AG10803 (cell line): ENCODE data around the gene GPM6B.

ENCODE experiments used
- DNase-seq: peaks from one replicate; pipeline ENCODE4 v3.0.0; 2010; ENCODE audit warnings: low read depth
- H3K4me3 ChIP-seq: 2 replicates; pipeline ENCODE4 v1.5.1; 2011; ENCODE audit warnings: mild to moderate bottlenecking, low read length, control low read depth
- TF ChIP-seq, protein P1 (sequence below): conservative IDR thresholded peaks from 2 replicates; pipeline ENCODE4 v1.5.1; 2011; ENCODE audit warnings: mild to moderate bottlenecking, low read length, control low read depth, inconsistent platforms

The GPM6B gene

GRCh38 chrX:13798184-13798583 is 18.7 kb downstream of the GPM6B start:
- no peak for DNase-seq
- TF ChIP-seq, protein P1, sequence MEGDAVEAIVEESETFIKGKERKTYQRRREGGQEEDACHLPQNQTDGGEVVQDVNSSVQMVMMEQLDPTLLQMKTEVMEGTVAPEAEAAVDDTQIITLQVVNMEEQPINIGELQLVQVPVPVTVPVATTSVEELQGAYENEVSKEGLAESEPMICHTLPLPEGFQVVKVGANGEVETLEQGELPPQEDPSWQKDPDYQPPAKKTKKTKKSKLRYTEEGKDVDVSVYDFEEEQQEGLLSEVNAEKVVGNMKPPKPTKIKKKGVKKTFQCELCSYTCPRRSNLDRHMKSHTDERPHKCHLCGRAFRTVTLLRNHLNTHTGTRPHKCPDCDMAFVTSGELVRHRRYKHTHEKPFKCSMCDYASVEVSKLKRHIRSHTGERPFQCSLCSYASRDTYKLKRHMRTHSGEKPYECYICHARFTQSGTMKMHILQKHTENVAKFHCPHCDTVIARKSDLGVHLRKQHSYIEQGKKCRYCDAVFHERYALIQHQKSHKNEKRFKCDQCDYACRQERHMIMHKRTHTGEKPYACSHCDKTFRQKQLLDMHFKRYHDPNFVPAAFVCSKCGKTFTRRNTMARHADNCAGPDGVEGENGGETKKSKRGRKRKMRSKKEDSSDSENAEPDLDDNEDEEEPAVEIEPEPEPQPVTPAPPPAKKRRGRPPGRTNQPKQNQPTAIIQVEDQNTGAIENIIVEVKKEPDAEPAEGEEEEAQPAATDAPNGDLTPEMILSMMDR = no peak
- no peak overlapping the region for H3K4me3 ChIP-seq

GRCh38 chrX:13797512-13797911 is 19.4 kb downstream of the GPM6B start:
- no peak for DNase-seq

DNA sequence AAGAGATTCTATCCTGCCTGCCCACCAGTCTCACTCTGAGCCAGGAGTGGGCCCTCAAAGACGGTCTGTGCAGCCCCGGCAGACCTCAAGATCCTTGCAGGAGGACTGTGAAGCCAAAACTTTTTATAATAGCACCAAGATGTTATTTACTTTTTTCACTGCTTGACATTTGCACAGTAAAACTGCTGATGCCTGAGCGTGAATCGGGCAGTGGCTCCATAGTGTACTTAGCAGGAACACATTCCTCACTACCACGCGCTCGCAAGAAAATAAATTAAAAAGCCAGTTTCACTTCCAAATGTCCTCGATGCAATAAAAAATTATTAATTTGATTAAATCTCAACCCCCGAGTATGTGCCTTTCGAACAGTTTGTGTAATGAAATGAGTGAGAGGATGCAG is 22.5 kb downstream of the GPM6B start:
- H3K4me3 ChIP-seq = no peak overlapping the region
- TF ChIP-seq, protein P1 = no peak
- no peak for DNase-seq

More at GRCh38 chrX:13797512-13797911, 19.4 kb downstream of the GPM6B start:
- no peak overlapping the region for H3K4me3 ChIP-seq
- TF ChIP-seq, protein P1 = no peak

- TF ChIP-seq, protein P1 = no peak
These were observed 23.0 kb downstream of the GPM6B start for GRCh38 chrX:13793897-13794296.

DNA sequence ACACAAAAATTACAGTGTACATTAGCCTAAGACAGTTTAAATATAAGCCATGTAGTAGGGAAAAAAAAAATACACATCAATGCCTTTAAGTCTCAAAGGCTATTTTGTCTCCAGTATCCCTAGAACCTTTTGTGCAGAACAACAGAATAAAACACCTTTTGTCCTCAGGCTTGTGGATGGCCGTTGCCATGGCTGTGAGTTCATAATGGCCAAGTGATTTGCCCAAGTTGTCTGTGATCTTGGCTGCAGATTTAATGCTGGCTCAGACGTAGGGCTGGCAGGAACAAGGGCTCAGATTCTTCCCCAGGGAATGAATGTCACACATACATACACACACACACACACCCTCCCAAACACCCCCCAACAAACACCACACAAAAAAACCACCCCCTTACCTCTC is 25.3 kb downstream of the GPM6B start:
- TF ChIP-seq, protein P1 = no peak
- DNase-seq = no peak
- no peak overlapping the region for H3K4me3 ChIP-seq

More at GRCh38 chrX:13793897-13794296, 23.0 kb downstream of the GPM6B start:
- DNase-seq = no peak
- no peak overlapping the region for H3K4me3 ChIP-seq

GRCh38 chrX:13791145-13791544 is 25.7 kb downstream of the GPM6B start:
- DNase-seq = no peak
- H3K4me3 ChIP-seq = no peak overlapping the region
- TF ChIP-seq, protein P1 = no peak

- TF ChIP-seq, protein P1 = no peak
- no peak overlapping the region for H3K4me3 ChIP-seq
- DNase-seq = no peak
These were observed 26.4 kb downstream of the GPM6B start for GRCh38 chrX:13790206-13791131.
